Gastrocnemius medialis (tissue), 4 donors: ENCODE results near the gene NAT9.

Experiments
- CTCF ChIP-seq, 5 experiments: fragments of 450-650 bp in 3 of 5; fragments of 200-600 bp in 2 of 5; sonication (generic) in 2 of 5; IDR thresholded peaks in 4 of 5; conservative IDR thresholded peaks in 1 of 5; 1 replicate in 4 of 5; 2 replicates in 1 of 5; pipeline ENCODE4 v1.5.1; 2016 to 2019; ENCODE audit warnings: antibody characterized with exemption in 5 of 5, mild to moderate bottlenecking in 3 of 5, moderate library complexity in 3 of 5
- POLR2A ChIP-seq, 2 donors: fragments of 450-650 bp; IDR thresholded peaks; one replicate each; pipeline ENCODE4 v1.6.1; 2017; ENCODE audit warnings: antibody characterized with exemption in 2 of 2, mild to moderate bottlenecking in 2 of 2, moderate library complexity in 2 of 2

GRCh38 chr17:74742978-74743545, 33.1 kb downstream of the NAT9 start:
- no peak for TF ChIP-seq CTCF (IDR thresholded peaks at IDR 0.05 in 4 of 5, conservative IDR thresholded peaks at IDR 0.05 in 1 of 5)
- TF ChIP-seq POLR2A (IDR thresholded peaks at IDR 0.05): no peak
